Measurements from ENCODE around the gene PIGP. TPM values are rescaled to one million over a fixed set of nuclear protein-coding genes. Genes with fewer than 3 reads are reported as not detected.
A peak's percentile ranks its signal among the peaks of the same experiment; 100 is the strongest.

Gene PIGP
- total RNA-seq, 2 donors from 2014 or later: 28.3 to 29.4 TPM

GRCh38 chr21:37028570-37028969, 44.3 kb downstream of the PIGP start:
- Mint-ChIP-seq H3K27me3 (ENCODE audit: insufficient read depth) (peaks cover 8% of the 10 kb centered on the region), H3K4me3 (no peak overlapping the region), H3K27ac (no peak overlapping the region), H3K9me3 (no peaks in the 10 kb centered on the region), H3K4me1 (no peaks in the 10 kb centered on the region), H3K36me3 (ENCODE audit: low read depth) (no peaks in the 10 kb centered on the region)
- Histone ChIP-seq H3K27me3 (ENCODE audit: control insufficient read depth, insufficient read depth, low read length, poor library complexity, severe bottlenecking) (no peaks in the 10 kb centered on the region), H3K4me3 (ENCODE audit: low read length) (no peak overlapping the region), H3K9ac (ENCODE audit: extremely low read depth, low read length, poor library complexity, severe bottlenecking) (no peak overlapping the region), H3K27ac (ENCODE audit: low read depth, low read length) (no peak overlapping the region), H3K9me3 (ENCODE audit: control insufficient read depth, low read length) (no peaks in the 10 kb centered on the region), H3K36me3 (ENCODE audit: control insufficient read depth, insufficient read depth, low read length) (no peaks in the 10 kb centered on the region), H3K4me1 (ENCODE audit: control insufficient read depth, insufficient read depth, low read length) (no peaks in the 10 kb centered on the region)
- 89 to 93% methylated on average over 4 of the region's 4 CpGs for WGBS, 2 experiments (ENCODE audit: insufficient coverage in 1 of 2, insufficient read length in 1 of 2)
- DNase-seq: no peak
- TF ChIP-seq CTCF (conservative IDR thresholded peaks at IDR 0.05): peak; percentile 21

- TF ChIP-seq CTCF (conservative IDR thresholded peaks at IDR 0.05): no peak
- H3K4me3 Mint-ChIP-seq: no peak overlapping the region
- Histone ChIP-seq H3K27me3 (ENCODE audit: control insufficient read depth, insufficient read depth, low read length, poor library complexity, severe bottlenecking) (no peaks in the 10 kb centered on the region), H3K4me3 (ENCODE audit: low read length) (no peak overlapping the region), H3K27ac (ENCODE audit: low read depth, low read length) (no peak overlapping the region), H3K36me3 (ENCODE audit: control insufficient read depth, insufficient read depth, low read length) (no peaks in the 10 kb centered on the region), H3K4me1 (ENCODE audit: control insufficient read depth, insufficient read depth, low read length) (no peaks in the 10 kb centered on the region), H3K9ac (ENCODE audit: extremely low read depth, low read length, poor library complexity, severe bottlenecking) (no peak overlapping the region), H3K9me3 (ENCODE audit: control insufficient read depth, low read length) (no peaks in the 10 kb centered on the region)
- no peaks in the 10 kb centered on the region for H3K4me1 Mint-ChIP-seq
- no peak overlapping the region for H3K27ac Mint-ChIP-seq
- no peaks in the 10 kb centered on the region for H3K36me3 Mint-ChIP-seq (ENCODE audit: low read depth)
- no peaks in the 10 kb centered on the region for H3K9me3 Mint-ChIP-seq
- peaks cover 2% of the 10 kb centered on the region for H3K27me3 Mint-ChIP-seq (ENCODE audit: insufficient read depth)
- 78% methylated on average over 3 to 4 of the region's 4 CpGs for WGBS, 2 experiments (ENCODE audit: insufficient coverage in 1 of 2, insufficient read length in 1 of 2)
- DNase-seq: no peak
Measured at GRCh38 chr21:37026499-37026898, 46.4 kb downstream of the PIGP start.

GRCh38 chr21:37017951-37018679, 54.8 kb downstream of the PIGP start:
- H3K4me1 Mint-ChIP-seq: peaks cover 15% of the 10 kb centered on the region
- peaks cover 4% of the 10 kb centered on the region for H3K4me1 ChIP-seq (ENCODE audit: control insufficient read depth, insufficient read depth, low read length)
- no peaks in the 10 kb centered on the region for H3K36me3 ChIP-seq (ENCODE audit: control insufficient read depth, insufficient read depth, low read length)
- H3K27ac ChIP-seq (ENCODE audit: low read depth, low read length): no peak overlapping the region
- H3K9ac ChIP-seq (ENCODE audit: extremely low read depth, low read length, poor library complexity, severe bottlenecking): no peak overlapping the region
- no peaks in the 10 kb centered on the region for H3K27me3 ChIP-seq (ENCODE audit: control insufficient read depth, insufficient read depth, low read length, poor library complexity, severe bottlenecking)
- no peak for DNase-seq
- WGBS, 2 experiments (ENCODE audit: insufficient coverage in 1 of 2, insufficient read length in 1 of 2): 83 to 92% methylated on average over 7 to 13 of the region's 13 CpGs
- H3K27me3 Mint-ChIP-seq (ENCODE audit: insufficient read depth): no peaks in the 10 kb centered on the region
- no peak overlapping the region for H3K4me3 Mint-ChIP-seq
- no peaks in the 10 kb centered on the region for H3K9me3 ChIP-seq (ENCODE audit: control insufficient read depth, low read length)
- TF ChIP-seq CTCF (conservative IDR thresholded peaks at IDR 0.05): no peak
- H3K4me3 ChIP-seq (ENCODE audit: low read length): no peak overlapping the region
- no peak overlapping the region for H3K27ac Mint-ChIP-seq
- H3K36me3 Mint-ChIP-seq (ENCODE audit: low read depth): peaks cover 7% of the 10 kb centered on the region
- no peaks in the 10 kb centered on the region for H3K9me3 Mint-ChIP-seq

Other genes with a start within 250 kb of the PIGP start
- gene HLCS, start 106.4 kb downstream of the PIGP start, total RNA-seq: 10 to 100 TPM; 25.0 to 30.1 TPM
- 10 to 100 TPM; 15.6 to 28.0 TPM for gene RIPPLY3, start 66.4 kb downstream of the PIGP start, total RNA-seq
- 100 to 1,000 TPM; 184 to 273 TPM for gene TTC3, start 183 bp upstream of the PIGP start, total RNA-seq
- 10 to 100 TPM; 37.1 to 61.0 TPM for gene VPS26C, start 194.3 kb upstream of the PIGP start, total RNA-seq

Measured in endodermal cell (in vitro differentiated cells).